Bronchial epithelial cell (primary cell): ENCODE results near the gene LRRC9. TPM values are rescaled to one million over a fixed set of nuclear protein-coding genes. Genes with fewer than 3 reads are reported as not detected.
A peak's percentile ranks its signal among the peaks of the same experiment; 100 is the strongest.
"Not testable (repeated sequence)": the region's sequence is repeated elsewhere in the genome, so short reads cannot be mapped to it uniquely, and the experiment has no call there.

Experiments
- DNase-seq: peaks from one replicate; pipeline ENCODE4 v3.0.0-alpha.2; 2010; ENCODE audit warnings: low read depth
- FAIRE-seq: peaks from 2 replicates; lab custom pipeline; 2011; peaks lifted over from hg19 to GRCh38; lab: Jason Lieb, UNC
- H3K27me3 ChIP-seq: 2 replicates; pipeline ENCODE4 v1.5.1; 2011; ENCODE audit warnings: low read length; ENCODE audit not compliant: control insufficient read depth, insufficient read depth
- H3K36me3 ChIP-seq: 2 replicates; pipeline ENCODE4 v1.5.1; 2011; ENCODE audit warnings: low read length; ENCODE audit not compliant: control insufficient read depth, insufficient read depth
- H3K4me3 ChIP-seq: 2 replicates; pipeline ENCODE4 v1.5.1; 2011; ENCODE audit warnings: mild to moderate bottlenecking, low read depth, low read length, control low read depth
- total RNA-seq: library from RNA; depleted of rRNA; stranded (reverse); fragments of >200 nt; gene quantifications from 2 replicates; pipeline ENCODE4 v1.2.1, GENCODE V29; 2014
- TF ChIP-seq, protein P1 (sequence below): IDR thresholded peaks from 2 replicates; pipeline ENCODE4 v1.5.1; 2011; ENCODE audit warnings: mild to moderate bottlenecking, moderate library complexity, low read length, control low read depth, inconsistent platforms; ENCODE audit not compliant: insufficient read depth, severe bottlenecking

LRRC9 gene
- total RNA-seq, 1 donor from 2014 or later = not detected

DNA sequence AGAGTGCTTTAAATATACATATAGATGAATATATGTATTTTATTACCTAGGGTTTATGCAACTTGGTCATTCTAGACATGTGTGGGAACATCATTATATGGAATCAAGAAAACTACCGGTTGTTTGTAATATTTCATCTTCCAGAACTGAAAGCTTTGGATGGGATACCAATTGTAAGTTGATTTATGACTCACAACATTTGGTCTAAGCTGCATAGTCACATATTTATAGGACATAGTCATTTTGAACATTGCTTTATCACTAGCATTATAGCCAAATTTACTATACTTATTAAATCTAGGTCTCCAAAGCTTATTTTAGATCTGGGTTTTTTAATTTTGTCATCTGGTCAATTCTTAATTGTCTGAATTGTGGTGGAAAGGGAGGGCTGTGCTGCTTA, 88.1 kb downstream of the LRRC9 start:
- H3K27me3 ChIP-seq = no peaks in the 10 kb centered on the region
- no peak for FAIRE-seq
- TF ChIP-seq, protein P1, sequence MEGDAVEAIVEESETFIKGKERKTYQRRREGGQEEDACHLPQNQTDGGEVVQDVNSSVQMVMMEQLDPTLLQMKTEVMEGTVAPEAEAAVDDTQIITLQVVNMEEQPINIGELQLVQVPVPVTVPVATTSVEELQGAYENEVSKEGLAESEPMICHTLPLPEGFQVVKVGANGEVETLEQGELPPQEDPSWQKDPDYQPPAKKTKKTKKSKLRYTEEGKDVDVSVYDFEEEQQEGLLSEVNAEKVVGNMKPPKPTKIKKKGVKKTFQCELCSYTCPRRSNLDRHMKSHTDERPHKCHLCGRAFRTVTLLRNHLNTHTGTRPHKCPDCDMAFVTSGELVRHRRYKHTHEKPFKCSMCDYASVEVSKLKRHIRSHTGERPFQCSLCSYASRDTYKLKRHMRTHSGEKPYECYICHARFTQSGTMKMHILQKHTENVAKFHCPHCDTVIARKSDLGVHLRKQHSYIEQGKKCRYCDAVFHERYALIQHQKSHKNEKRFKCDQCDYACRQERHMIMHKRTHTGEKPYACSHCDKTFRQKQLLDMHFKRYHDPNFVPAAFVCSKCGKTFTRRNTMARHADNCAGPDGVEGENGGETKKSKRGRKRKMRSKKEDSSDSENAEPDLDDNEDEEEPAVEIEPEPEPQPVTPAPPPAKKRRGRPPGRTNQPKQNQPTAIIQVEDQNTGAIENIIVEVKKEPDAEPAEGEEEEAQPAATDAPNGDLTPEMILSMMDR = no peak
- DNase-seq = peak; percentile 30
- no peaks in the 10 kb centered on the region for H3K36me3 ChIP-seq
- no peak overlapping the region for H3K4me3 ChIP-seq

DNA sequence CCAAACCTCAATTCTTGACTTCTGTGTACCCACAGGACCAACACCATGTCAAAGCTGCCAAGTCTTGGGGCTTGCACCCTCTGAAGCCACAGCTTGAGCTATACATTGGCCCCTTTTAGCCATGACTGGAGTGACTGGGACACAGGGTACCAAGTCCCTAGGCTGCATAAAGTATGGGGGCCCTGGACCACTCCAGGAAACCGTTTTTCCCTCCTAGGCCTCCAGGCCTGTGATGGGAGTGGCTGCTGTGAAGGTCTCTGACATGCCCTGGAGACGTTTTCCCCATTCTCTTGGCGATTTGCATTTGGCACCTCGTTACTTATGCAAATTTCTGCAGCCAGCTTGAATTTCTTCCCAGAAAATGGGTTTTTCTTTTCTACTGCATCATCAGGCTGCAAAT, 90.3 kb downstream of the LRRC9 start:
- FAIRE-seq, H3K4me3 ChIP-seq, H3K27me3 ChIP-seq, H3K36me3 ChIP-seq, DNase-seq: not testable (repeated sequence)

DNA sequence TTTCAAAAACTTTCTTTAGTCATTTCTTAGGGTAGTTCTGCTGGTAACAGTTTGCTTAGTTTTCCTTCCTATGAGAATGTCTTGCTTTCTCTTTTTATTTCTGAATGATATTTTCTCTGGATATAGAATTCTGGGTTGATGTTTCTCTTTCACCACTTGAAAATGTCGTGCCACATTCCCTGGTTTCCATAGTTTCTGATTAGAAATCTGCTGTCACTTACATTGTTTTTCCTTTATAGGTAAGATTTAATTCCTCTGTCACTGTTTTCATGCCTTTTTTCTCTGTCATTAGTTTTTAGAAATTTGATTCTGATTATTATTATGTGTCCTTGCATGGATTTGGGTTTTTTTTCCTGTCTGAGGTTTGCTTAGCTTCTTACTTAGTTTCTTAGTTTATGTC, 94.5 kb downstream of the LRRC9 start:
- no peaks in the 10 kb centered on the region for H3K36me3 ChIP-seq

DNA sequence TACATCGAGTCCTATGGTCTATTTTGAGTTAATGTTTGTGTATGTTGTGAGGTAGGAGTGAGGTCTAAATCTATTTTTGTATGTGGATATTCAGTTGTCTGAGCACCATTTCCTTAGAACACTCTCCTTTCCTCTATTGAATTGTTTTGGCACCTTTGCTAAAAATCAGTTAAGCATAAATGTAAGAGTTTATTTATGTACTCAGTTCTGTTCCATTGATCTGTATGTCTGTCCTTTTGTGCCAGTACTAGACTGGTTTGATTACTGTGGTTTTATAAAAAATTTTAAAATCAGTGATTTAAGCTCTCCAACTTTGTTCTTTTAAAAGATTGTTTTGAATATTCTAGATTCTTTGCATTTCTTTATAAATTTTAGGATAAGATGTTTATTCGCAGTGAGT, 101.7 kb downstream of the LRRC9 start:
- TF ChIP-seq, protein P1 = no peak
- Histone ChIP-seq H3K4me3 (no peak overlapping the region), H3K36me3 (no peaks in the 10 kb centered on the region), H3K27me3 (no peaks in the 10 kb centered on the region)
- FAIRE-seq (no peak), DNase-seq (no peak)

More for the DNA sequence above, 94.5 kb downstream of the LRRC9 start:
- TF ChIP-seq, protein P1 = no peak
- H3K4me3 ChIP-seq = no peak overlapping the region
- no peak for FAIRE-seq
- DNase-seq = no peak
- peaks cover 2% of the 10 kb centered on the region for H3K27me3 ChIP-seq

DNA sequence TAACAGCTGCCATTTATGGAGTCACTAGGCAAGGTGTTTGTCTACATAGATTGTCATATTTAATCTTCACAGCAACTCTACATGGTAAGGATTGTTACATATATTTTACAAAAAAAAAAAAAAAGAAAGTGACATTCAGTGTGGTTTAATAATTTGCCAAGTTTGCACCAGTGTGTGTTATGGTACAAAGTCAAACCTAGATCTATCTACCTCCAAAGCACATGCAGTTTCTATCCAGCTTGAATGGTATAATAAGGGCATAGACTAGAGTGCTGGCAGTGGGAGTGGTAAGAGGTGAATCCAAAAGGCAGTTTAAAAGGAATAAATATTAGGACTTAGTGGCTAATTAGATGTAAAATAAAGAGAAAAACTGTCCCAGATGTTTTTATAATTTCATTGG, 105.6 kb downstream of the LRRC9 start:
- TF ChIP-seq, protein P1 = no peak
- no peaks in the 10 kb centered on the region for H3K36me3 ChIP-seq
- no peak overlapping the region for H3K4me3 ChIP-seq
- FAIRE-seq = no peak
- H3K27me3 ChIP-seq = no peaks in the 10 kb centered on the region
- DNase-seq = no peak

DNA sequence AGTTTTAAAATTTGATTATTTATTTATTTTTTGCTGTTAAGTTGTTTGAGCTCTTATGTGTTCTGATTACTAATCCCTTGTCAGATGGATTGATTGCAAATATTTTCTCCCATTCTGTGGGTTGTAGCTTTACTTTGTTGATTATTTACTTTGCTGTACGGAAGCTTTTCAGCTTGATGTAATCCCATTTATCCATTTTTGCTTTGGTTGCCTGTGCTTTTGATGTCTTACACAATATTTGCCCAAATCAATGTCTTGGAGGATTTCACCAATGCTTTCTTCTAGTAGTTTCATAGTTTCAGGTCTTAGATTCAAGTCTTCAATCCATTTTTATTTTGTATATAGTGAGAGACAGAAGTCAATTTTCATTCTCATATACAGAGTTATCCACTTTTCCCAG, 115.2 kb downstream of the LRRC9 start:
- TF ChIP-seq, protein P1 = no peak
- H3K4me3 ChIP-seq = no peak overlapping the region
- DNase-seq (no peak), FAIRE-seq (no peak)
- no peaks in the 10 kb centered on the region for H3K36me3 ChIP-seq
- H3K27me3 ChIP-seq = no peaks in the 10 kb centered on the region

DNA sequence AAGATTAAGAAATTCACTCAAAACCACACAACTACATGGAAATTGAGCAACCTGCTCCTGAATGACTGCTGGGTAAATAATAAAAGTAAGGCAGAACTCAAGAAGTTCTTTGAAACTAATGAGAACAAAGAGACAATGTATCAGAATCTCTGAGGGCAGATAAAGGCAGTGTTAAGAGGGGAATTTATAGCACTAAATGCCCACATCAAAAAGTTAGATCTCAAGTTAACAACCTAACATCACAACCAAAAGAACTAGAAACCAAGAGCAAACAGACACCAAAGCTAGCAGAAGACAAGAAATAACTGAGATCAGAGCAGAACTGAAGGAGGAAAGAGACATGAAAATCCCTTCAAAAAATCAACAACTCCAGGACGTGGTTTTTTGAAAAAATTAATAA, 128.0 kb downstream of the LRRC9 start:
- not testable (repeated sequence) for FAIRE-seq

More for the DNA sequence above, 128.0 kb downstream of the LRRC9 start:
- not testable (repeated sequence) for H3K4me3 ChIP-seq, H3K27me3 ChIP-seq, H3K36me3 ChIP-seq, DNase-seq
